Smooth muscle cell (in vitro differentiated cells): ENCODE measurements around the gene GLI3. TPM values are rescaled to one million over a fixed set of nuclear protein-coding genes. Genes with fewer than 3 reads are reported as not detected.
A peak's percentile ranks its signal among the peaks of the same experiment; 100 is the strongest.

ENCODE experiments used
- DNase-seq: peaks from one replicate; lab custom pipeline; 2025; ENCODE audit not compliant: unreplicated experiment; lab: John Stamatoyannopoulos, UW
- H2AFZ ChIP-seq: fragments of 200-600 bp; sonication (generic); 2 replicates; pipeline ENCODE4 v1.6.0; 2016; ENCODE audit warnings: antibody characterized with exemption, low read depth, mild to moderate bottlenecking
- H3F3A ChIP-seq: fragments of 200-600 bp; sonication (generic); 2 replicates; pipeline ENCODE4 v1.6.0; 2017; ENCODE audit warnings: antibody characterized with exemption, low read depth
- H3K27ac ChIP-seq: fragments of 200-600 bp; sonication (generic); 2 replicates; pipeline ENCODE4 v1.5.1; 2016; ENCODE audit warnings: low read depth, mild to moderate bottlenecking
- H3K27me3 ChIP-seq: fragments of 200-600 bp; sonication (generic); 2 replicates; pipeline ENCODE4 v1.6.1; 2016; ENCODE audit warnings: low read depth, mild to moderate bottlenecking
- H3K36me3 ChIP-seq: fragments of 200-600 bp; sonication (generic); 2 replicates; pipeline ENCODE4 v1.5.1; 2016; ENCODE audit warnings: low read depth
- H3K4me1 ChIP-seq: fragments of 200-600 bp; sonication (generic); 2 replicates; pipeline ENCODE4 v1.5.1; 2016; ENCODE audit warnings: low read depth
- H3K4me2 ChIP-seq: fragments of 200-600 bp; sonication (generic); 2 replicates; pipeline ENCODE4 v1.6.0; 2016; ENCODE audit warnings: mild to moderate bottlenecking
- H3K4me3 ChIP-seq: fragments of 200-600 bp; sonication (generic); 2 replicates; pipeline ENCODE4 v1.5.1; 2016; ENCODE audit warnings: mild to moderate bottlenecking
- H3K79me2 ChIP-seq: fragments of 200-600 bp; sonication (generic); 2 replicates; pipeline ENCODE4 v1.6.0; 2016; ENCODE audit warnings: low read depth, mild to moderate bottlenecking
- H3K9ac ChIP-seq: fragments of 200-600 bp; sonication (generic); 2 replicates; pipeline ENCODE4 v1.6.0; 2016; ENCODE audit warnings: low read depth
- H3K9me3 ChIP-seq: fragments of 200-600 bp; sonication (generic); replicated peaks from 2 replicates; pipeline ENCODE4 v1.5.1; 2016; ENCODE audit warnings: low read depth
- H4K20me1 ChIP-seq: fragments of 200-600 bp; sonication (generic); 2 replicates; pipeline ENCODE4 v1.6.0; 2016; ENCODE audit warnings: low read depth
- WGBS: methylation state at CpG from one replicate; pipeline ENCODE4 v1.1.7; 2016; ENCODE audit warnings: low lambda C conversion rate; 5-methylcytosine and 5-hydroxymethylcytosine counted together
- polyA plus RNA-seq: library from polyadenylated mRNA; unstranded; fragments of >200 nt; fragmentation: Nextera tagmentation; extraction: Ambion mirVana; gene quantifications from 2 replicates; pipeline ENCODE4 v1.2.1, GENCODE V29; 2016
- total RNA-seq: library from RNA; depleted of rRNA; stranded (reverse); fragments of >200 nt; gene quantifications from 2 replicates; pipeline ENCODE4 v1.2.3, GENCODE V29; 2014
- TF ChIP-seq, protein P1 (sequence below): fragments of 200-600 bp; sonication (generic); IDR thresholded peaks from 2 replicates; pipeline ENCODE4 v1.5.1; 2017; ENCODE audit warnings: borderline replicate concordance, mild to moderate bottlenecking, antibody characterized with exemption; ENCODE audit not compliant: insufficient read depth, poor library complexity, severe bottlenecking

The GLI3 gene
- total and polyA plus RNA-seq, 2 experiments from 2014 or later, result 31.1 to 70.4 TPM

DNA sequence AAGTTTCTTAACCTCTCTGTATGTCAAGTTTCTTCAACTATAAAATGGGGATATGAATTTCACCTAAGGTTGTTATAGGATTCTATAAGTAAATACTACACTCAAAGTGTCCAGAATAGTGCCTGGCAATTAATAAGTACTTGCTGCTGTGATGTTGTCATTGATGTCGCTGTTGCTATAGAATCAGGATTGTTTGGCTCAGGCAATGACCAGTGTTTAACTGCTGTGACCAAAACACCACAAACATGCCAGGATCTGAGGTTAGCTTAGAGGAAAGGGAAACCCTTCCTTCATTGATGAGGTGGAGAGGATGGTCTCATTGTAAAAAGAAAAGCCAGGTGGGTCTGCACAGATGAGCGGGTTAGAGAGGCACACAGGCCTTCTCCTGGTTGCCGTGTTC lies 311.1 kb downstream of the GLI3 start:
- Histone ChIP-seq H3K4me3 (no peak overlapping the region), H3K4me1 (peaks cover 6% of the 10 kb centered on the region), H4K20me1 (no peaks in the 10 kb centered on the region), H3F3A (peaks cover 13% of the 10 kb centered on the region), H3K36me3 (no peaks in the 10 kb centered on the region), H3K4me2 (no peak overlapping the region), H2AFZ (no peak overlapping the region), H3K79me2 (no peaks in the 10 kb centered on the region), H3K9ac (no peak overlapping the region), H3K9me3 (no peaks in the 10 kb centered on the region), H3K27ac (no peak overlapping the region), H3K27me3 (no peaks in the 10 kb centered on the region)
- WGBS, result 97% methylated on average over 3 of the region's 3 CpGs
- no peak for DNase-seq
- TF ChIP-seq, protein P1, sequence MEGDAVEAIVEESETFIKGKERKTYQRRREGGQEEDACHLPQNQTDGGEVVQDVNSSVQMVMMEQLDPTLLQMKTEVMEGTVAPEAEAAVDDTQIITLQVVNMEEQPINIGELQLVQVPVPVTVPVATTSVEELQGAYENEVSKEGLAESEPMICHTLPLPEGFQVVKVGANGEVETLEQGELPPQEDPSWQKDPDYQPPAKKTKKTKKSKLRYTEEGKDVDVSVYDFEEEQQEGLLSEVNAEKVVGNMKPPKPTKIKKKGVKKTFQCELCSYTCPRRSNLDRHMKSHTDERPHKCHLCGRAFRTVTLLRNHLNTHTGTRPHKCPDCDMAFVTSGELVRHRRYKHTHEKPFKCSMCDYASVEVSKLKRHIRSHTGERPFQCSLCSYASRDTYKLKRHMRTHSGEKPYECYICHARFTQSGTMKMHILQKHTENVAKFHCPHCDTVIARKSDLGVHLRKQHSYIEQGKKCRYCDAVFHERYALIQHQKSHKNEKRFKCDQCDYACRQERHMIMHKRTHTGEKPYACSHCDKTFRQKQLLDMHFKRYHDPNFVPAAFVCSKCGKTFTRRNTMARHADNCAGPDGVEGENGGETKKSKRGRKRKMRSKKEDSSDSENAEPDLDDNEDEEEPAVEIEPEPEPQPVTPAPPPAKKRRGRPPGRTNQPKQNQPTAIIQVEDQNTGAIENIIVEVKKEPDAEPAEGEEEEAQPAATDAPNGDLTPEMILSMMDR, result no peak

DNA sequence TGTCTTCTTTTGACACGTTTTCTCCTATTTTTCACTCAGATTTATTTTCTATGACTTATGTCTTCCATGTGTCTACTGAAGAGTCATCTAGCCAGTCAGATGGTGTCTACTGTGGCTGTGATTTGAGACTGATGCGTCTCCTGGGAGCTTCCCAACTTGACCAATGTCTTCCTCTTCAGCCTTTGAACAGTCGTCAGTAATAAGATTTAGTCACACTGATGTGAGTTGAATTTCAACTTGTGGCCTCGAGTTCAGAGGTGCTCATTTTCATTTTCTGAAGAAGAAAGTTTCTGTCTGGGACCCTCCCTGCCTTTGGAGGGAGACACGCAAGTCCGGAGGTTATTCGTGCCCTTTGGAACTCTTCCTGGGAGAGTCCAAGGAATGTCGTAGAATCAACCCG lies 312.2 kb downstream of the GLI3 start:
- DNase-seq, result no peak
- Histone ChIP-seq H3K36me3 (no peaks in the 10 kb centered on the region), H3K9me3 (no peaks in the 10 kb centered on the region), H3K27ac (no peak overlapping the region), H2AFZ (no peak overlapping the region), H3F3A (peaks cover 19% of the 10 kb centered on the region), H3K4me3 (no peak overlapping the region), H3K4me2 (no peak overlapping the region), H3K79me2 (no peaks in the 10 kb centered on the region), H3K9ac (no peak overlapping the region), H3K4me1 (peaks cover 6% of the 10 kb centered on the region), H4K20me1 (no peaks in the 10 kb centered on the region), H3K27me3 (no peaks in the 10 kb centered on the region)
- TF ChIP-seq, protein P1, result no peak
- WGBS, result 94% methylated on average over 9 of the region's 9 CpGs

DNA sequence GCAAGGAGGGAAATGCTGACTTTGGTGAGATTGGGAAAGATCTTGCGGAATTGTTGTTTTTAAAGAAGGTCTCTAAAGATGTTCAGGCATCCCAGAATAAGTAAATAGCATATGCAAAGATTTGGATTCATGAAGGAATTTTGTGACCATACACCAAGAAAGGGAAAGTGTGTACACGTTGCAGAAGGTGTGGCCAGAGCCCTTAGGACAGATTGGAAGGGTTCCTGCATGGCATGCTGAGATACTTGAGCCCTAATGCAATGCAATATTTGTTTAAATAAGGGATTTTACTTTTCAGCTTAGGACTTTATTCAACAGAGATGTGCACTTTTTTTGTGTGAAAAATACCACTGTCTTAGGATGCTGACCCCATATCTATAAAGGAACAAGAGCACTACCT lies 314.6 kb downstream of the GLI3 start:
- H3F3A ChIP-seq, result peaks cover 19% of the 10 kb centered on the region
- H2AFZ ChIP-seq, result no peak overlapping the region
- no peak overlapping the region for H3K27ac ChIP-seq
- H3K36me3 ChIP-seq, result no peaks in the 10 kb centered on the region
- DNase-seq, result no peak
- no peaks in the 10 kb centered on the region for H3K79me2 ChIP-seq
- no peaks in the 10 kb centered on the region for H3K9me3 ChIP-seq
- H3K4me2 ChIP-seq, result no peak overlapping the region
- no peak overlapping the region for H3K9ac ChIP-seq
- 92% methylated on average over 2 of the region's 2 CpGs for WGBS
- no peaks in the 10 kb centered on the region for H4K20me1 ChIP-seq
- H3K4me3 ChIP-seq, result no peak overlapping the region
- H3K4me1 ChIP-seq, result peaks cover under 1% of the 10 kb centered on the region
- TF ChIP-seq, protein P1, result no peak
- H3K27me3 ChIP-seq, result no peaks in the 10 kb centered on the region

DNA sequence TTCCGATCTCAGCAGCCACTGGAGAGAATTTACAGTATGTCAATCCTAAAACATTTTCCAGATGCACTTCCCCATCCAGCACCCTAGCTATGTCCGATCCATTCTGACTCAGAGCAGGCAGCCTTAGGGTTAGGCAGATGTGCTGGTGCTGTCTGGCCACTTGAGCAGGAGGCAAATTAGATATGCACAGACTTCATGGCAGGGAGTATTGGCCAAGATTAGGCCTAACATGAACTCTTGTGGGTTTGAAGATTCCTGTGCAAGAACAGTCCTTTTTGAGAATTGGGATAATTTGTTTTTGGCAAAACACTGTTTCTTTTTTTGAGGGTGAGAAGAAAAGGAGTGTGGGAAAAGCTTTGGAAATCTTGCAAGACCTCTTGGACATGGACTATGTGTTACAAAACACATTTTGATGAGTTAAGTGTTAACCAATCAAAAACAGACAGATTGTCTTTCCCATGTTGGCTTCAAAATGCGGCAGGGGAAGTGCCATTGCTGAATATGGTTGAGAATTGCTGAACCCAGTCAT lies 315.5 kb downstream of the GLI3 start:
- Histone ChIP-seq H3K27ac (peak overlapping the region; percentile 27), H3K9me3 (no peaks in the 10 kb centered on the region), H3K27me3 (no peaks in the 10 kb centered on the region), H3K79me2 (no peaks in the 10 kb centered on the region), H3F3A (peaks cover 19% of the 10 kb centered on the region), H3K4me1 (peaks cover 8% of the 10 kb centered on the region), H4K20me1 (no peaks in the 10 kb centered on the region), H3K4me3 (no peak overlapping the region), H3K9ac (no peak overlapping the region), H3K36me3 (no peaks in the 10 kb centered on the region), H2AFZ (no peak overlapping the region), H3K4me2 (peak overlapping the region; percentile 43)
- DNase-seq, result no peak
- 28% methylated on average over 3 of the region's 3 CpGs for WGBS
- TF ChIP-seq, protein P1, result no peak
